Measurements from ENCODE around the gene MNAT1. TPM values are rescaled to one million over a fixed set of nuclear protein-coding genes. Genes with fewer than 3 reads are reported as not detected.

The MNAT1 gene
- total and polyA plus RNA-seq, 2 experiments from 2014 or later: 51.6 to 85.0 TPM

DNA sequence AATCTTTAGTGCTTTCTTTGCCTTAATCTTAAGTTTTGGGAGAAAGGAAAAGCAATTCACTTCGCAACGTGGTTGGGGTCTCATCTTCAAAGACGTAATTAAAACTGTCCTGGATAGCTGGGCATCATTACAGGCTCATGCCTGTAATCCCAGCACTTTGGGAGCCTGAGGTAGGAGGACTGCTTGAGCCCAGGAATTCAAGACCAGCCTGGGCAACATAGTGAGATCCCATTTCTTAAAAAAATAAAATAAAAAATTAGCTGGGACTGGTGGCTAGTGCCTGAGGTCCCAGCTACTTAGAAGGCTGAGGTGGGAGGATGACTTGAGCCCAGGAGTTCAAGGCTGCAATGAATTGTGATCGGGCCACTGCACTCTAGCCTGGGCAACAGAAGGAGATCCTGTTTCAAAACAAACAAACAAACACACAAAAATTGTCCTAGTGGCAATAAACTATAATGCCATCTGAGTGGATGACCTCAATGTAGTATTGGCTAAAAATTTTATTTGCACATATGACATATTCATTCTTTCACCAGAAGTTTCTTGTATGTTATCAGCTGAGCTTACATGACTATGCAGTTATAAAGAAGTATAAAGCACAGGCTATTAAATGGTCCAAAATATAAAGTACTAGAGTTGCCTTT, 1.6 kb upstream of the MNAT1 start:
- no peak overlapping the region for H3K4me3 Mint-ChIP-seq
- no peak for DNase-seq (ENCODE audit: low spot score)

More for the DNA sequence above, 1.6 kb upstream of the MNAT1 start:
- Histone ChIP-seq H4K20me1 (replicated peaks; ENCODE audit: insufficient read depth) (no peaks in the 10 kb centered on the region; the same call in 1 of the 2 replicates), H3K36me3 (ENCODE audit: insufficient read depth) (no peaks in the 10 kb centered on the region), H2AFZ (no peak overlapping the region), H3K4me3 (no peak overlapping the region), H3K79me2 (replicated peaks; ENCODE audit: insufficient read depth) (peaks cover 32% of the 10 kb centered on the region), H3K9me2 (ENCODE audit: insufficient read depth) (no peaks in the 10 kb centered on the region), H3K27me3 (ENCODE audit: insufficient read depth) (no peaks in the 10 kb centered on the region), H3K27ac (ENCODE audit: low read depth) (no peak overlapping the region), H3K4me2 (no peak overlapping the region), H3K4me1 (ENCODE audit: insufficient read depth) (peaks cover 9% of the 10 kb centered on the region), H3F3A (replicated peaks; ENCODE audit: low read depth) (no peaks in the 10 kb centered on the region)
- peaks cover 5% of the 10 kb centered on the region for H3K27me3 Mint-ChIP-seq (ENCODE audit: insufficient read depth, low read depth, poor library complexity)
- no peak for TF ChIP-seq STAT1 (IDR thresholded peaks at IDR 0.05; ENCODE audit: unreplicated experiment)
- TF ChIP-seq ZNF114 (CRISPR knock-in tag; IDR thresholded peaks at IDR 0.05): no peak
- TF ChIP-seq, protein P1, sequence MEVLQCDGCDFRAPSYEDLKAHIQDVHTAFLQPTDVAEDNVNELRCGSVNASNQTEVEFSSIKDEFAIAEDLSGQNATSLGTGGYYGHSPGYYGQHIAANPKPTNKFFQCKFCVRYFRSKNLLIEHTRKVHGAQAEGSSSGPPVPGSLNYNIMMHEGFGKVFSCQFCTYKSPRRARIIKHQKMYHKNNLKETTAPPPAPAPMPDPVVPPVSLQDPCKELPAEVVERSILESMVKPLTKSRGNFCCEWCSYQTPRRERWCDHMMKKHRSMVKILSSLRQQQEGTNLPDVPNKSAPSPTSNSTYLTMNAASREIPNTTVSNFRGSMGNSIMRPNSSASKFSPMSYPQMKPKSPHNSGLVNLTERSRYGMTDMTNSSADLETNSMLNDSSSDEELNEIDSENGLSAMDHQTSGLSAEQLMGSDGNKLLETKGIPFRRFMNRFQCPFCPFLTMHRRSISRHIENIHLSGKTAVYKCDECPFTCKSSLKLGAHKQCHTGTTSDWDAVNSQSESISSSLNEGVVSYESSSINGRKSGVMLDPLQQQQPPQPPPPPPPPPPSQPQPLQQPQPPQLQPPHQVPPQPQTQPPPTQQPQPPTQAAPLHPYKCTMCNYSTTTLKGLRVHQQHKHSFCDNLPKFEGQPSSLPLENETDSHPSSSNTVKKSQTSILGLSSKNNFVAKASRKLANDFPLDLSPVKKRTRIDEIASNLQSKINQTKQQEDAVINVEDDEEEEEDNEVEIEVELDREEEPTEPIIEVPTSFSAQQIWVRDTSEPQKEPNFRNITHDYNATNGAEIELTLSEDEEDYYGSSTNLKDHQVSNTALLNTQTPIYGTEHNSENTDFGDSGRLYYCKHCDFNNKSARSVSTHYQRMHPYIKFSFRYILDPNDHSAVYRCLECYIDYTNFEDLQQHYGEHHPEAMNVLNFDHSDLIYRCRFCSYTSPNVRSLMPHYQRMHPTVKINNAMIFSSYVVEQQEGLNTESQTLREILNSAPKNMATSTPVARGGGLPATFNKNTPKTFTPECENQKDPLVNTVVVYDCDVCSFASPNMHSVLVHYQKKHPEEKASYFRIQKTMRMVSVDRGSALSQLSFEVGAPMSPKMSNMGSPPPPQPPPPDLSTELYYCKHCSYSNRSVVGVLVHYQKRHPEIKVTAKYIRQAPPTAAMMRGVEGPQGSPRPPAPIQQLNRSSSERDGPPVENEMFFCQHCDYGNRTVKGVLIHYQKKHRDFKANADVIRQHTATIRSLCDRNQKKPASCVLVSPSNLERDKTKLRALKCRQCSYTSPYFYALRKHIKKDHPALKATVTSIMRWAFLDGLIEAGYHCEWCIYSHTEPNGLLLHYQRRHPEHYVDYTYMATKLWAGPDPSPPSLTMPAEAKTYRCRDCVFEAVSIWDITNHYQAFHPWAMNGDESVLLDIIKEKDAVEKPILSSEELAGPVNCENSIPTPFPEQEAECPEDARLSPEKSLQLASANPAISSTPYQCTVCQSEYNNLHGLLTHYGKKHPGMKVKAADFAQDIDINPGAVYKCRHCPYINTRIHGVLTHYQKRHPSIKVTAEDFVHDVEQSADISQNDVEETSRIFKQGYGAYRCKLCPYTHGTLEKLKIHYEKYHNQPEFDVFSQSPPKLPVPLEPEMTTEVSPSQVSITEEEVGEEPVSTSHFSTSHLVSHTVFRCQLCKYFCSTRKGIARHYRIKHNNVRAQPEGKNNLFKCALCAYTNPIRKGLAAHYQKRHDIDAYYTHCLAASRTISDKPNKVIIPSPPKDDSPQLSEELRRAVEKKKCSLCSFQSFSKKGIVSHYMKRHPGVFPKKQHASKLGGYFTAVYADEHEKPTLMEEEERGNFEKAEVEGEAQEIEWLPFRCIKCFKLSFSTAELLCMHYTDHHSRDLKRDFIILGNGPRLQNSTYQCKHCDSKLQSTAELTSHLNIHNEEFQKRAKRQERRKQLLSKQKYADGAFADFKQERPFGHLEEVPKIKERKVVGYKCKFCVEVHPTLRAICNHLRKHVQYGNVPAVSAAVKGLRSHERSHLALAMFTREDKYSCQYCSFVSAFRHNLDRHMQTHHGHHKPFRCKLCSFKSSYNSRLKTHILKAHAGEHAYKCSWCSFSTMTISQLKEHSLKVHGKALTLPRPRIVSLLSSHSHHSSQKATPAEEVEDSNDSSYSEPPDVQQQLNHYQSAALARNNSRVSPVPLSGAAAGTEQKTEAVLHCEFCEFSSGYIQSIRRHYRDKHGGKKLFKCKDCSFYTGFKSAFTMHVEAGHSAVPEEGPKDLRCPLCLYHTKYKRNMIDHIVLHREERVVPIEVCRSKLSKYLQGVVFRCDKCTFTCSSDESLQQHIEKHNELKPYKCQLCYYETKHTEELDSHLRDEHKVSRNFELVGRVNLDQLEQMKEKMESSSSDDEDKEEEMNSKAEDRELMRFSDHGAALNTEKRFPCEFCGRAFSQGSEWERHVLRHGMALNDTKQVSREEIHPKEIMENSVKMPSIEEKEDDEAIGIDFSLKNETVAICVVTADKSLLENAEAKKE (CRISPR knock-in tag; IDR thresholded peaks at IDR 0.05): no peak
- no peak for TF ChIP-seq CREB1 (CRISPR knock-in tag; IDR thresholded peaks at IDR 0.05; ENCODE audit: low read depth)
- no peak for TF ChIP-seq CTCF (conservative IDR thresholded peaks at IDR 0.05; ENCODE audit: low read depth in 2 of 2)
- no peak for TF ChIP-seq ZNF331 (CRISPR knock-in tag; IDR thresholded peaks at IDR 0.05; ENCODE audit: low read depth)
- TF ChIP-seq, protein P2, sequence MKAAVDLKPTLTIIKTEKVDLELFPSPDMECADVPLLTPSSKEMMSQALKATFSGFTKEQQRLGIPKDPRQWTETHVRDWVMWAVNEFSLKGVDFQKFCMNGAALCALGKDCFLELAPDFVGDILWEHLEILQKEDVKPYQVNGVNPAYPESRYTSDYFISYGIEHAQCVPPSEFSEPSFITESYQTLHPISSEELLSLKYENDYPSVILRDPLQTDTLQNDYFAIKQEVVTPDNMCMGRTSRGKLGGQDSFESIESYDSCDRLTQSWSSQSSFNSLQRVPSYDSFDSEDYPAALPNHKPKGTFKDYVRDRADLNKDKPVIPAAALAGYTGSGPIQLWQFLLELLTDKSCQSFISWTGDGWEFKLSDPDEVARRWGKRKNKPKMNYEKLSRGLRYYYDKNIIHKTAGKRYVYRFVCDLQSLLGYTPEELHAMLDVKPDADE (IDR thresholded peaks at IDR 0.05): no peak
- TF ChIP-seq POLR2AphosphoS5 (IDR thresholded peaks at IDR 0.05; ENCODE audit: low read depth): no peak
- no peak for TF ChIP-seq NANOG (IDR thresholded peaks at IDR 0.05; ENCODE audit: borderline replicate concordance)
- TF ChIP-seq EZH2 (IDR thresholded peaks at IDR 0.05; ENCODE audit: low read depth, unreplicated experiment): no peak
- no peak for TF ChIP-seq JUNB (IDR thresholded peaks at IDR 0.05; ENCODE audit: unreplicated experiment)
- no peak for TF ChIP-seq EZH2phosphoT487 (IDR thresholded peaks at IDR 0.05; ENCODE audit: unreplicated experiment)
- TF ChIP-seq, protein P3, sequence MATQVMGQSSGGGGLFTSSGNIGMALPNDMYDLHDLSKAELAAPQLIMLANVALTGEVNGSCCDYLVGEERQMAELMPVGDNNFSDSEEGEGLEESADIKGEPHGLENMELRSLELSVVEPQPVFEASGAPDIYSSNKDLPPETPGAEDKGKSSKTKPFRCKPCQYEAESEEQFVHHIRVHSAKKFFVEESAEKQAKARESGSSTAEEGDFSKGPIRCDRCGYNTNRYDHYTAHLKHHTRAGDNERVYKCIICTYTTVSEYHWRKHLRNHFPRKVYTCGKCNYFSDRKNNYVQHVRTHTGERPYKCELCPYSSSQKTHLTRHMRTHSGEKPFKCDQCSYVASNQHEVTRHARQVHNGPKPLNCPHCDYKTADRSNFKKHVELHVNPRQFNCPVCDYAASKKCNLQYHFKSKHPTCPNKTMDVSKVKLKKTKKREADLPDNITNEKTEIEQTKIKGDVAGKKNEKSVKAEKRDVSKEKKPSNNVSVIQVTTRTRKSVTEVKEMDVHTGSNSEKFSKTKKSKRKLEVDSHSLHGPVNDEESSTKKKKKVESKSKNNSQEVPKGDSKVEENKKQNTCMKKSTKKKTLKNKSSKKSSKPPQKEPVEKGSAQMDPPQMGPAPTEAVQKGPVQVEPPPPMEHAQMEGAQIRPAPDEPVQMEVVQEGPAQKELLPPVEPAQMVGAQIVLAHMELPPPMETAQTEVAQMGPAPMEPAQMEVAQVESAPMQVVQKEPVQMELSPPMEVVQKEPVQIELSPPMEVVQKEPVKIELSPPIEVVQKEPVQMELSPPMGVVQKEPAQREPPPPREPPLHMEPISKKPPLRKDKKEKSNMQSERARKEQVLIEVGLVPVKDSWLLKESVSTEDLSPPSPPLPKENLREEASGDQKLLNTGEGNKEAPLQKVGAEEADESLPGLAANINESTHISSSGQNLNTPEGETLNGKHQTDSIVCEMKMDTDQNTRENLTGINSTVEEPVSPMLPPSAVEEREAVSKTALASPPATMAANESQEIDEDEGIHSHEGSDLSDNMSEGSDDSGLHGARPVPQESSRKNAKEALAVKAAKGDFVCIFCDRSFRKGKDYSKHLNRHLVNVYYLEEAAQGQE (IDR thresholded peaks at IDR 0.05; ENCODE audit: unreplicated experiment): no peak
- no peaks in the 10 kb centered on the region for H3K36me3 Mint-ChIP-seq (ENCODE audit: low read depth)
- H3K27ac Mint-ChIP-seq: no peak overlapping the region
- ATAC-seq: no peak
- peaks cover 4% of the 10 kb centered on the region; the same call in 2 of the 3 replicates for H3K9me3 Mint-ChIP-seq
- H3K4me1 Mint-ChIP-seq: peaks cover 8% of the 10 kb centered on the region
